WTC11 (cell line): ENCODE measurements around the gene CDH11.

Experiments
- FOXJ3 ChIP-seq: sonication (generic); formaldehyde crosslinking; IDR thresholded peaks from 2 replicates; pipeline ENCODE4 v1.9.0; 2021; ENCODE audit warnings: missing genetic modification reagents, mild to moderate bottlenecking, borderline replicate concordance
- MYBL2 ChIP-seq: sonication (generic); formaldehyde crosslinking; IDR thresholded peaks from 2 replicates; pipeline ENCODE4 v1.8.1; 2023; ENCODE audit warnings: mild to moderate bottlenecking, moderate library complexity, missing genetic modification reagents
- NR3C1 ChIP-seq: sonication (generic); formaldehyde crosslinking; conservative IDR thresholded peaks from 2 replicates; pipeline ENCODE4 v1.8.1; 2023; ENCODE audit warnings: low read depth, mild to moderate bottlenecking, missing genetic modification reagents
- TCF7 ChIP-seq: sonication (generic); formaldehyde crosslinking; IDR thresholded peaks from 2 replicates; pipeline ENCODE4 v1.8.0; 2022; ENCODE audit warnings: mild to moderate bottlenecking, low read depth, missing genetic modification reagents, moderate library complexity
- ZNF138 ChIP-seq: sonication (generic); formaldehyde crosslinking; conservative IDR thresholded peaks from 2 replicates; pipeline ENCODE4 v1.8.1; 2022; ENCODE audit warnings: mild to moderate bottlenecking, moderate library complexity, missing genetic modification reagents
- TF ChIP-seq, protein P1 (sequence below): sonication (generic); formaldehyde crosslinking; IDR thresholded peaks from 2 replicates; pipeline ENCODE4 v1.8.1; 2022; ENCODE audit warnings: missing genetic modification reagents, borderline replicate concordance
- TF ChIP-seq, protein P2 (sequence below): fragments of 200-600 bp; IDR thresholded peaks from 2 replicates; pipeline ENCODE4 v1.8.0; 2022; ENCODE audit warnings: antibody characterized with exemption
- TF ChIP-seq, protein P3 (sequence below): sonication (generic); formaldehyde crosslinking; IDR thresholded peaks from 2 replicates; pipeline ENCODE4 v1.8.1; 2023; ENCODE audit warnings: mild to moderate bottlenecking, missing genetic modification reagents
- TF ChIP-seq, protein P4 (sequence below): sonication (generic); formaldehyde crosslinking; IDR thresholded peaks from 2 replicates; pipeline ENCODE4 v1.8.0; 2022; ENCODE audit warnings: mild to moderate bottlenecking, missing genetic modification reagents
- TF ChIP-seq, protein P5 (sequence below): sonication (generic); formaldehyde crosslinking; IDR thresholded peaks from 2 replicates; pipeline ENCODE4 v1.8.1; 2023; ENCODE audit warnings: mild to moderate bottlenecking, missing genetic modification reagents
- TF ChIP-seq, protein P6 (sequence below): fragments of 250-450 bp; sonication (Bioruptor Pico); IDR thresholded peaks from 2 replicates; pipeline ENCODE4 v1.8.0; 2021; ENCODE audit warnings: mild to moderate bottlenecking

DNA sequence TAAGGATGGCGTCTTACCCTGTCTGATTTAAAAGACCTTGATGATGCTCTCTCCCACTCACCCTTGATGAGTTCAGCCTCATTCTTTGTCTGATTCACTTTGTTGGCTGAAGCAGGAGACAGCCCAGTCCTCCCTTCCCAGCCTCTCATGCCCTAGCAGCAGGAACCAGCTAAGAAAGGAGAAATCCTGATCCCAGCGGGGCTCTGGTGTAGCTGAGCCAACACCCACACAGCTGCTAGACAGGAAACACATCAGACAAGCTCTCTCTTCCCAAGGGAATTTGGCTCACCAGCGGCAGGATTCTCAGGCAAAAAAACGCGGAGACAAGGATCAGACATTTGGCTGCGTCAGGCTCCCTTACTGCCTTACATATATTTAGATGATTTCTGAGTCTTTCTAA is 211.5 kb downstream of the CDH11 start:
- TF ChIP-seq, protein P1, sequence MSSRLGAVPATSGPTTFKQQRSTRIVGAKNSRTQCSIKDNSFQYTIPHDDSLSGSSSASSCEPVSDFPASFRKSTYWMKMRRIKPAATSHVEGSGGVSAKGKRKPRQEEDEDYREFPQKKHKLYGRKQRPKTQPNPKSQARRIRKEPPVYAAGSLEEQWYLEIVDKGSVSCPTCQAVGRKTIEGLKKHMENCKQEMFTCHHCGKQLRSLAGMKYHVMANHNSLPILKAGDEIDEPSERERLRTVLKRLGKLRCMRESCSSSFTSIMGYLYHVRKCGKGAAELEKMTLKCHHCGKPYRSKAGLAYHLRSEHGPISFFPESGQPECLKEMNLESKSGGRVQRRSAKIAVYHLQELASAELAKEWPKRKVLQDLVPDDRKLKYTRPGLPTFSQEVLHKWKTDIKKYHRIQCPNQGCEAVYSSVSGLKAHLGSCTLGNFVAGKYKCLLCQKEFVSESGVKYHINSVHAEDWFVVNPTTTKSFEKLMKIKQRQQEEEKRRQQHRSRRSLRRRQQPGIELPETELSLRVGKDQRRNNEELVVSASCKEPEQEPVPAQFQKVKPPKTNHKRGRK (CRISPR knock-in tag): no peak
- TF ChIP-seq, protein P2, sequence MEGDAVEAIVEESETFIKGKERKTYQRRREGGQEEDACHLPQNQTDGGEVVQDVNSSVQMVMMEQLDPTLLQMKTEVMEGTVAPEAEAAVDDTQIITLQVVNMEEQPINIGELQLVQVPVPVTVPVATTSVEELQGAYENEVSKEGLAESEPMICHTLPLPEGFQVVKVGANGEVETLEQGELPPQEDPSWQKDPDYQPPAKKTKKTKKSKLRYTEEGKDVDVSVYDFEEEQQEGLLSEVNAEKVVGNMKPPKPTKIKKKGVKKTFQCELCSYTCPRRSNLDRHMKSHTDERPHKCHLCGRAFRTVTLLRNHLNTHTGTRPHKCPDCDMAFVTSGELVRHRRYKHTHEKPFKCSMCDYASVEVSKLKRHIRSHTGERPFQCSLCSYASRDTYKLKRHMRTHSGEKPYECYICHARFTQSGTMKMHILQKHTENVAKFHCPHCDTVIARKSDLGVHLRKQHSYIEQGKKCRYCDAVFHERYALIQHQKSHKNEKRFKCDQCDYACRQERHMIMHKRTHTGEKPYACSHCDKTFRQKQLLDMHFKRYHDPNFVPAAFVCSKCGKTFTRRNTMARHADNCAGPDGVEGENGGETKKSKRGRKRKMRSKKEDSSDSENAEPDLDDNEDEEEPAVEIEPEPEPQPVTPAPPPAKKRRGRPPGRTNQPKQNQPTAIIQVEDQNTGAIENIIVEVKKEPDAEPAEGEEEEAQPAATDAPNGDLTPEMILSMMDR: no peak
- TF ChIP-seq NR3C1 (CRISPR knock-in tag) (no peak), FOXJ3 (no peak), ZNF138 (CRISPR knock-in tag) (no peak), MYBL2 (CRISPR knock-in tag) (no peak), TCF7 (CRISPR knock-in tag) (no peak)
- TF ChIP-seq, protein P3, sequence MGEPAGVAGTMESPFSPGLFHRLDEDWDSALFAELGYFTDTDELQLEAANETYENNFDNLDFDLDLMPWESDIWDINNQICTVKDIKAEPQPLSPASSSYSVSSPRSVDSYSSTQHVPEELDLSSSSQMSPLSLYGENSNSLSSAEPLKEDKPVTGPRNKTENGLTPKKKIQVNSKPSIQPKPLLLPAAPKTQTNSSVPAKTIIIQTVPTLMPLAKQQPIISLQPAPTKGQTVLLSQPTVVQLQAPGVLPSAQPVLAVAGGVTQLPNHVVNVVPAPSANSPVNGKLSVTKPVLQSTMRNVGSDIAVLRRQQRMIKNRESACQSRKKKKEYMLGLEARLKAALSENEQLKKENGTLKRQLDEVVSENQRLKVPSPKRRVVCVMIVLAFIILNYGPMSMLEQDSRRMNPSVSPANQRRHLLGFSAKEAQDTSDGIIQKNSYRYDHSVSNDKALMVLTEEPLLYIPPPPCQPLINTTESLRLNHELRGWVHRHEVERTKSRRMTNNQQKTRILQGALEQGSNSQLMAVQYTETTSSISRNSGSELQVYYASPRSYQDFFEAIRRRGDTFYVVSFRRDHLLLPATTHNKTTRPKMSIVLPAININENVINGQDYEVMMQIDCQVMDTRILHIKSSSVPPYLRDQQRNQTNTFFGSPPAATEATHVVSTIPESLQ: no peak
- TF ChIP-seq, protein P4, sequence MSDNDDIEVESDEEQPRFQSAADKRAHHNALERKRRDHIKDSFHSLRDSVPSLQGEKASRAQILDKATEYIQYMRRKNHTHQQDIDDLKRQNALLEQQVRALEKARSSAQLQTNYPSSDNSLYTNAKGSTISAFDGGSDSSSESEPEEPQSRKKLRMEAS (CRISPR knock-in tag): no peak
- TF ChIP-seq, protein P5, sequence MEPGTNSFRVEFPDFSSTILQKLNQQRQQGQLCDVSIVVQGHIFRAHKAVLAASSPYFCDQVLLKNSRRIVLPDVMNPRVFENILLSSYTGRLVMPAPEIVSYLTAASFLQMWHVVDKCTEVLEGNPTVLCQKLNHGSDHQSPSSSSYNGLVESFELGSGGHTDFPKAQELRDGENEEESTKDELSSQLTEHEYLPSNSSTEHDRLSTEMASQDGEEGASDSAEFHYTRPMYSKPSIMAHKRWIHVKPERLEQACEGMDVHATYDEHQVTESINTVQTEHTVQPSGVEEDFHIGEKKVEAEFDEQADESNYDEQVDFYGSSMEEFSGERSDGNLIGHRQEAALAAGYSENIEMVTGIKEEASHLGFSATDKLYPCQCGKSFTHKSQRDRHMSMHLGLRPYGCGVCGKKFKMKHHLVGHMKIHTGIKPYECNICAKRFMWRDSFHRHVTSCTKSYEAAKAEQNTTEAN (CRISPR knock-in tag): no peak
- TF ChIP-seq, protein P6, sequence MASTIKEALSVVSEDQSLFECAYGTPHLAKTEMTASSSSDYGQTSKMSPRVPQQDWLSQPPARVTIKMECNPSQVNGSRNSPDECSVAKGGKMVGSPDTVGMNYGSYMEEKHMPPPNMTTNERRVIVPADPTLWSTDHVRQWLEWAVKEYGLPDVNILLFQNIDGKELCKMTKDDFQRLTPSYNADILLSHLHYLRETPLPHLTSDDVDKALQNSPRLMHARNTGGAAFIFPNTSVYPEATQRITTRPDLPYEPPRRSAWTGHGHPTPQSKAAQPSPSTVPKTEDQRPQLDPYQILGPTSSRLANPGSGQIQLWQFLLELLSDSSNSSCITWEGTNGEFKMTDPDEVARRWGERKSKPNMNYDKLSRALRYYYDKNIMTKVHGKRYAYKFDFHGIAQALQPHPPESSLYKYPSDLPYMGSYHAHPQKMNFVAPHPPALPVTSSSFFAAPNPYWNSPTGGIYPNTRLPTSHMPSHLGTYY (CRISPR knock-in tag): no peak
